Chondrocyte (in vitro differentiated cells): ENCODE results near the gene PRKAR1A. TPM values are rescaled to one million over a fixed set of nuclear protein-coding genes. Genes with fewer than 3 reads are reported as not detected.
"Not testable (repeated sequence)": the region's sequence is repeated elsewhere in the genome, so short reads cannot be mapped to it uniquely, and the experiment has no call there.

Experiments used
- DNase-seq: peaks from one replicate; pipeline ENCODE4 v3.0.0; 2021; ENCODE audit warnings: mixed read lengths, low spot score
- H3K27ac Mint-ChIP-seq: one replicate; pipeline ENCODE4 v1.8.0; 2021; ENCODE audit warnings: mild to moderate bottlenecking, moderate library complexity, mixed read lengths; ENCODE audit not compliant: unreplicated experiment
- H3K27me3 Mint-ChIP-seq: 2 replicates; pipeline ENCODE4 v1.8.0; 2021; ENCODE audit warnings: low read depth, mixed read lengths
- H3K36me3 Mint-ChIP-seq: 2 replicates; pipeline ENCODE4 v1.8.0; 2021; ENCODE audit warnings: low read depth, mixed read lengths
- H3K4me1 Mint-ChIP-seq: 2 replicates; pipeline ENCODE4 v1.8.0; 2021; ENCODE audit warnings: low read depth, mild to moderate bottlenecking, mixed read lengths
- H3K4me3 Mint-ChIP-seq: one replicate; pipeline ENCODE4 v1.8.0; 2021; ENCODE audit warnings: mild to moderate bottlenecking, moderate library complexity, mixed read lengths; ENCODE audit not compliant: unreplicated experiment
- H3K9me3 Mint-ChIP-seq: 2 replicates; pipeline ENCODE4 v1.8.0; 2021; ENCODE audit warnings: low read depth, mixed read lengths
- total RNA-seq: library from RNA; stranded (reverse); gene quantifications from 3 replicates; pipeline ENCODE4 v1.2.1, GENCODE V29; 2021
- TF ChIP-seq, protein P1 (sequence below): fragments of 200-600 bp; sonication (generic); IDR thresholded peaks from 2 replicates; pipeline ENCODE4 v1.5.0; 2021; ENCODE audit warnings: antibody characterized with exemption, mild to moderate bottlenecking, moderate library complexity

The PRKAR1A gene
- total RNA-seq, 1 donor from 2014 or later, result 269 TPM

DNA sequence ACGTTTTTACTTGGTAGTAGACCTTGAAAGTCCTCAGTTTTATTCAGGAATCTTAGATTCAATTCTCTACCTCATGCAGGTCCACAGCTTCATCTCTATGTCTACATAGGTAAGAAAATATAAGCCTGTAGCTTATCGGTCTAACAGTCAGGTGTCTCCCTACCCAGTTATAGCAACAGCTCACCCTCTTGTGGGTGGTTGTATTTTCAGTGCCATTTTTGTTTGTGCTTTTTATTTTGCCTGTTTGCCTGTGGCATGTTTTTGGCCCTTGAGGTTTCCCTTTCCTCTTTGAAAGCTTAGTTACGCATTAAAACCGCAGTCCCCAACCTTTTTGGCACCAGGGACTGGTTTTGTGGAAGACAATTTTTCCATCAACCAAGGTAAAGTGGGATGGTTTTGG is 31.3 kb upstream of the PRKAR1A start:
- DNase-seq, result no peak
- Mint-ChIP-seq H3K27ac (no peak overlapping the region), H3K9me3 (no peaks in the 10 kb centered on the region), H3K4me1 (no peaks in the 10 kb centered on the region), H3K27me3 (peaks cover 20% of the 10 kb centered on the region), H3K4me3 (no peak overlapping the region), H3K36me3 (no peaks in the 10 kb centered on the region)
- TF ChIP-seq, protein P1, sequence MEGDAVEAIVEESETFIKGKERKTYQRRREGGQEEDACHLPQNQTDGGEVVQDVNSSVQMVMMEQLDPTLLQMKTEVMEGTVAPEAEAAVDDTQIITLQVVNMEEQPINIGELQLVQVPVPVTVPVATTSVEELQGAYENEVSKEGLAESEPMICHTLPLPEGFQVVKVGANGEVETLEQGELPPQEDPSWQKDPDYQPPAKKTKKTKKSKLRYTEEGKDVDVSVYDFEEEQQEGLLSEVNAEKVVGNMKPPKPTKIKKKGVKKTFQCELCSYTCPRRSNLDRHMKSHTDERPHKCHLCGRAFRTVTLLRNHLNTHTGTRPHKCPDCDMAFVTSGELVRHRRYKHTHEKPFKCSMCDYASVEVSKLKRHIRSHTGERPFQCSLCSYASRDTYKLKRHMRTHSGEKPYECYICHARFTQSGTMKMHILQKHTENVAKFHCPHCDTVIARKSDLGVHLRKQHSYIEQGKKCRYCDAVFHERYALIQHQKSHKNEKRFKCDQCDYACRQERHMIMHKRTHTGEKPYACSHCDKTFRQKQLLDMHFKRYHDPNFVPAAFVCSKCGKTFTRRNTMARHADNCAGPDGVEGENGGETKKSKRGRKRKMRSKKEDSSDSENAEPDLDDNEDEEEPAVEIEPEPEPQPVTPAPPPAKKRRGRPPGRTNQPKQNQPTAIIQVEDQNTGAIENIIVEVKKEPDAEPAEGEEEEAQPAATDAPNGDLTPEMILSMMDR, result no peak

DNA sequence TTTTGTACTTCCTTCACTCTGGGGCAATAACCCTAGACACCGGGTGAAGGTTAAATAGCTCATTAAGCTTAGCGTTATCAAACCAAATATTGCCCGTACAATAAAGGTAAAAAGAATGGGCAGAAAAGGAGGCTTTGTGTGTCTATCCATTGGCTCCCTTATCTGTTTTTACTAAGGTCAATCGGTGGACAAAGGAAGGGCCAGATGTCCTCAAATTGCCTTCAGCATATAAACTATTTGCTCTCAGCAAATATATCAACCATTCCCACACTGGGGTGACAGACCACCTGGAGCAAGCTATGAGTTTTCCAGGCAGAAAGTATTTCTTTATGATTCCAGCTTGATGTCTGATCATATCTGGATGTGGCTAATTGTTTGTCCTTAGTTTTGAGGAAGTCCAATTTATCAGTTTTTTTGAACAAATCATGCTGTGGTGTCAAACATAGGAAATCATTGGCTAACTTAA is 29.6 kb upstream of the PRKAR1A start:
- Mint-ChIP-seq H3K4me3 (no peak overlapping the region), H3K27me3 (peaks cover 25% of the 10 kb centered on the region), H3K4me1 (no peaks in the 10 kb centered on the region), H3K27ac (no peak overlapping the region), H3K36me3 (no peaks in the 10 kb centered on the region), H3K9me3 (no peaks in the 10 kb centered on the region)
- TF ChIP-seq, protein P1, result no peak
- DNase-seq, result no peak

DNA sequence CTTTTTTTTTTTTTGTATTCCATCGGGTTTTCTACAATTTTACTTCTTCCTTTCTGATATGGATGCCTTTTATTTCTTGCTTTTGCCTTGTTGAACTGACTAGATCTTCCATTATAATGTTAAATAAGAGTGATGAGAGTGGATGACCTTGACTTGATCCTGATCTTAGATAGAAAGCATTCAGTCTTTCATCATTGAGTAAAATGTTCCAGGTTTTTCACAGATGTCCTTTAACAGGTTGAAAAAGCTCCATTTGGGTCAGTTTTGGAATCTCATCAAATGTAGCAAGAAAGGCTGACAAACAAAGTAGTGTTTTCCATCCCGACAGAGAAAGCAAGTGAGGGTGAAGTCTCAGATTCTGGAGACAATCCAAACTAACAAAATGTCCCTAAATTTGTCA is 27.8 kb upstream of the PRKAR1A start:
- no peak for DNase-seq
- TF ChIP-seq, protein P1, result no peak
- Mint-ChIP-seq H3K4me3 (no peak overlapping the region), H3K4me1 (no peaks in the 10 kb centered on the region), H3K36me3 (no peaks in the 10 kb centered on the region), H3K9me3 (no peaks in the 10 kb centered on the region), H3K27ac (no peak overlapping the region), H3K27me3 (peaks cover 25% of the 10 kb centered on the region)

- no peaks in the 10 kb centered on the region for H3K4me1 Mint-ChIP-seq
- H3K27me3 Mint-ChIP-seq, result peaks cover 12% of the 10 kb centered on the region
- TF ChIP-seq, protein P1, result no peak
- H3K4me3 Mint-ChIP-seq, result no peak overlapping the region
- no peak overlapping the region for H3K27ac Mint-ChIP-seq
- H3K36me3 Mint-ChIP-seq, result no peaks in the 10 kb centered on the region
- no peak for DNase-seq
- H3K9me3 Mint-ChIP-seq, result no peaks in the 10 kb centered on the region
Observed at GRCh38 chr17:68489919-68490318, 22.3 kb upstream of the PRKAR1A start.

- Mint-ChIP-seq H3K27me3 (peaks cover 1% of the 10 kb centered on the region), H3K9me3 (no peaks in the 10 kb centered on the region), H3K27ac (no peak overlapping the region), H3K36me3 (no peaks in the 10 kb centered on the region), H3K4me3 (no peak overlapping the region), H3K4me1 (no peaks in the 10 kb centered on the region)
- TF ChIP-seq, protein P1, result no peak
- no peak for DNase-seq
Observed at GRCh38 chr17:68491381-68492231, 20.6 kb upstream of the PRKAR1A start.

DNA sequence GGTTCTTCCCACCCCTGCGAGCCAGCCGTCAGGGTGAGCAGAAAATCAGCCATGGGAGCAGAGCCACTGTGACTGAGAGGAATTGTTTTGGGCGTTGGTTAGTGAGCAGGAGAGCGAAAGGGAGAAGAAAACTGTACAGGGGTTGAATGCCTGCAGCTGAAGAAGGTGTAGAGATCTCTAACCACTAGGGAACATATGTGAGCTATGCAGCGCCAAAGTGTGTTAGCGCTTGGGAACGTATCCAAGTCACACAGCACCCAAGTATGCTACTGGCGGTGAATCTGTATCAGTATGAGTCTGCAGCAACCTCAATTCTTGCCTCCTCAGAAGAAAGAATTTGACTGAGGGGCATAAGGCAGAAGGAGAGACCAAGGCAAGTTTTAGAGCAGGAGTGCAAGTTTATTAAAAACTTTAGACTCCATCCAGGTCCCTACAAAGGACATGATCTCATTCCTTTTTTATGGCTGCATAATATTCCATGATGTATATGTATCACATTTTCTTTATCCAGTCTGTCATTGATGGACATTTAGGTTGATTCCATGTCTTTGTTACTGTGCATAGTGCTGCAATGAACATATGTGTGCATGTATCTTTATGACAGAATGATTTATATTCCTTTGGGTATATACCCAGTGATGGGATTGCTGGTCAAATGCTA is 19.7 kb upstream of the PRKAR1A start:
- H3K27me3 Mint-ChIP-seq, H3K4me1 Mint-ChIP-seq, H3K4me3 Mint-ChIP-seq, H3K36me3 Mint-ChIP-seq, H3K9me3 Mint-ChIP-seq, H3K27ac Mint-ChIP-seq, DNase-seq: not testable (repeated sequence)
